ENCODE data around the gene PTPRM.

DNA sequence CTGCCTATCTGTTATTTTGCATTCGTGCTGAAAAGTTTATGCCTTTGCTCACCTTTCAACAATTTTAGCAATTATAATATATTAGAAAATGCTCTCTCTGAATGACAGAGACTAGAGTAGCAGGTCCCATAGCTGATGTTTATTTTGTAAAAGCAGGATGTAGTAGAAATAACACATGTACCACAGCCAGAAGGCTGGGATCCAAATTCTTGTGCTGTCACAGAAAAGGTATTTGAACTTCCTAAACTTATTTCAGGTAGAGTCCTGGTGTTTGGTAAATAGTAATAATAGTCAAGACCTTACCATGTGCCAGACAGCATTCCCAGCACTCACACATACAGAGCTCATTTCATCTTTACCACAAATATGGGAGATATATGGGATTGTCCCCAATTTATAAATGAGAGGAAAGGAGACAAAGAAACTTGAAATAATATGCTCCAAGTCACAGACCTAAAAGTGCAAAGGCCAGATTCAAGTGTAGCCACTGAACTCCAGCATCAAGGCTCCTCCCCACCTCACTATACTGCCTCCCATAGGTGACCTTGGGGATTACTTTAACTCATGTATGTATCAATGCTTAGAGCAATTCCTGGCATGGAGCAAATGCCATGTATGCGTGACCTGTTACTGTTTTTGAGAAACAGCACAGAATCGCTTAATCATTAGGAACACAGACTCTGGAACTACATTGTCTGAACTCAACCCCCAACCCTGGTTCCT lies 757.4 kb downstream of the PTPRM start:
- TF ChIP-seq, protein P1, sequence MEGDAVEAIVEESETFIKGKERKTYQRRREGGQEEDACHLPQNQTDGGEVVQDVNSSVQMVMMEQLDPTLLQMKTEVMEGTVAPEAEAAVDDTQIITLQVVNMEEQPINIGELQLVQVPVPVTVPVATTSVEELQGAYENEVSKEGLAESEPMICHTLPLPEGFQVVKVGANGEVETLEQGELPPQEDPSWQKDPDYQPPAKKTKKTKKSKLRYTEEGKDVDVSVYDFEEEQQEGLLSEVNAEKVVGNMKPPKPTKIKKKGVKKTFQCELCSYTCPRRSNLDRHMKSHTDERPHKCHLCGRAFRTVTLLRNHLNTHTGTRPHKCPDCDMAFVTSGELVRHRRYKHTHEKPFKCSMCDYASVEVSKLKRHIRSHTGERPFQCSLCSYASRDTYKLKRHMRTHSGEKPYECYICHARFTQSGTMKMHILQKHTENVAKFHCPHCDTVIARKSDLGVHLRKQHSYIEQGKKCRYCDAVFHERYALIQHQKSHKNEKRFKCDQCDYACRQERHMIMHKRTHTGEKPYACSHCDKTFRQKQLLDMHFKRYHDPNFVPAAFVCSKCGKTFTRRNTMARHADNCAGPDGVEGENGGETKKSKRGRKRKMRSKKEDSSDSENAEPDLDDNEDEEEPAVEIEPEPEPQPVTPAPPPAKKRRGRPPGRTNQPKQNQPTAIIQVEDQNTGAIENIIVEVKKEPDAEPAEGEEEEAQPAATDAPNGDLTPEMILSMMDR (IDR thresholded peaks at IDR 0.05; ENCODE audit: low read depth, low read length, missing input control) = no peak
- TF ChIP-seq, protein P2, sequence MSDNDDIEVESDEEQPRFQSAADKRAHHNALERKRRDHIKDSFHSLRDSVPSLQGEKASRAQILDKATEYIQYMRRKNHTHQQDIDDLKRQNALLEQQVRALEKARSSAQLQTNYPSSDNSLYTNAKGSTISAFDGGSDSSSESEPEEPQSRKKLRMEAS (IDR thresholded peaks at IDR 0.05) = no peak
- no peak for TF ChIP-seq TAF1 (conservative IDR thresholded peaks at IDR 0.05)
- no peak for TF ChIP-seq JUND (IDR thresholded peaks at IDR 0.05)
- TF ChIP-seq, protein P3, sequence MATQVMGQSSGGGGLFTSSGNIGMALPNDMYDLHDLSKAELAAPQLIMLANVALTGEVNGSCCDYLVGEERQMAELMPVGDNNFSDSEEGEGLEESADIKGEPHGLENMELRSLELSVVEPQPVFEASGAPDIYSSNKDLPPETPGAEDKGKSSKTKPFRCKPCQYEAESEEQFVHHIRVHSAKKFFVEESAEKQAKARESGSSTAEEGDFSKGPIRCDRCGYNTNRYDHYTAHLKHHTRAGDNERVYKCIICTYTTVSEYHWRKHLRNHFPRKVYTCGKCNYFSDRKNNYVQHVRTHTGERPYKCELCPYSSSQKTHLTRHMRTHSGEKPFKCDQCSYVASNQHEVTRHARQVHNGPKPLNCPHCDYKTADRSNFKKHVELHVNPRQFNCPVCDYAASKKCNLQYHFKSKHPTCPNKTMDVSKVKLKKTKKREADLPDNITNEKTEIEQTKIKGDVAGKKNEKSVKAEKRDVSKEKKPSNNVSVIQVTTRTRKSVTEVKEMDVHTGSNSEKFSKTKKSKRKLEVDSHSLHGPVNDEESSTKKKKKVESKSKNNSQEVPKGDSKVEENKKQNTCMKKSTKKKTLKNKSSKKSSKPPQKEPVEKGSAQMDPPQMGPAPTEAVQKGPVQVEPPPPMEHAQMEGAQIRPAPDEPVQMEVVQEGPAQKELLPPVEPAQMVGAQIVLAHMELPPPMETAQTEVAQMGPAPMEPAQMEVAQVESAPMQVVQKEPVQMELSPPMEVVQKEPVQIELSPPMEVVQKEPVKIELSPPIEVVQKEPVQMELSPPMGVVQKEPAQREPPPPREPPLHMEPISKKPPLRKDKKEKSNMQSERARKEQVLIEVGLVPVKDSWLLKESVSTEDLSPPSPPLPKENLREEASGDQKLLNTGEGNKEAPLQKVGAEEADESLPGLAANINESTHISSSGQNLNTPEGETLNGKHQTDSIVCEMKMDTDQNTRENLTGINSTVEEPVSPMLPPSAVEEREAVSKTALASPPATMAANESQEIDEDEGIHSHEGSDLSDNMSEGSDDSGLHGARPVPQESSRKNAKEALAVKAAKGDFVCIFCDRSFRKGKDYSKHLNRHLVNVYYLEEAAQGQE (IDR thresholded peaks at IDR 0.05) = no peak
- TF ChIP-seq, protein P4, sequence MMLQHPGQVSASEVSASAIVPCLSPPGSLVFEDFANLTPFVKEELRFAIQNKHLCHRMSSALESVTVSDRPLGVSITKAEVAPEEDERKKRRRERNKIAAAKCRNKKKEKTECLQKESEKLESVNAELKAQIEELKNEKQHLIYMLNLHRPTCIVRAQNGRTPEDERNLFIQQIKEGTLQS (IDR thresholded peaks at IDR 0.05) = no peak
- TF ChIP-seq YY1 (IDR thresholded peaks at IDR 0.05) = no peak
- TF ChIP-seq RXRA (IDR thresholded peaks at IDR 0.05) = no peak
- no peak for TF ChIP-seq EGR1 (IDR thresholded peaks at IDR 0.05; ENCODE audit: low read depth in 2 of 2)
- TF ChIP-seq GABPA (IDR thresholded peaks at IDR 0.05 in 1 of 2, conservative IDR thresholded peaks at IDR 0.05 in 1 of 2) = no peak
- TF ChIP-seq RAD21 (IDR thresholded peaks at IDR 0.05) = no peak
- TF ChIP-seq SP1 (IDR thresholded peaks at IDR 0.05) = no peak
- TF ChIP-seq, protein P5, sequence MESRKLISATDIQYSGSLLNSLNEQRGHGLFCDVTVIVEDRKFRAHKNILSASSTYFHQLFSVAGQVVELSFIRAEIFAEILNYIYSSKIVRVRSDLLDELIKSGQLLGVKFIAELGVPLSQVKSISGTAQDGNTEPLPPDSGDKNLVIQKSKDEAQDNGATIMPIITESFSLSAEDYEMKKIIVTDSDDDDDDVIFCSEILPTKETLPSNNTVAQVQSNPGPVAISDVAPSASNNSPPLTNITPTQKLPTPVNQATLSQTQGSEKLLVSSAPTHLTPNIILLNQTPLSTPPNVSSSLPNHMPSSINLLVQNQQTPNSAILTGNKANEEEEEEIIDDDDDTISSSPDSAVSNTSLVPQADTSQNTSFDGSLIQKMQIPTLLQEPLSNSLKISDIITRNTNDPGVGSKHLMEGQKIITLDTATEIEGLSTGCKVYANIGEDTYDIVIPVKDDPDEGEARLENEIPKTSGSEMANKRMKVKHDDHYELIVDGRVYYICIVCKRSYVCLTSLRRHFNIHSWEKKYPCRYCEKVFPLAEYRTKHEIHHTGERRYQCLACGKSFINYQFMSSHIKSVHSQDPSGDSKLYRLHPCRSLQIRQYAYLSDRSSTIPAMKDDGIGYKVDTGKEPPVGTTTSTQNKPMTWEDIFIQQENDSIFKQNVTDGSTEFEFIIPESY (IDR thresholded peaks at IDR 0.05) = no peak
